NCI-H345 treated with DMSO at 0.1 percent for 48 hours (cell line): Measurements from ENCODE around the gene SYNGR1.

Source experiments
- DNase-seq: peaks from one replicate; lab custom pipeline; 2025; ENCODE audit not compliant: unreplicated experiment; lab: John Stamatoyannopoulos, UW

SYNGR1 gene

GRCh38 chr22:39349967-39350726 lies at the start of gene SYNGR1:
TSS of gene SYNGR1 (plus strand) at chr22:39349991. CDS start at chr22:39350011, 20 bp downstream.
- no peak for DNase-seq

- no peak for DNase-seq
Observed at GRCh38 chr22:39300186-39300830, 49.5 kb upstream of the SYNGR1 start.

GRCh38 chr22:39301108-39301507 lies 48.7 kb upstream of the SYNGR1 start:
- no peak for DNase-seq

GRCh38 chr22:39301926-39302325 lies 47.9 kb upstream of the SYNGR1 start:
- DNase-seq = no peak

- DNase-seq = no peak
Observed at GRCh38 chr22:39302431-39302960, 47.3 kb upstream of the SYNGR1 start.

- no peak for DNase-seq
Observed at GRCh38 chr22:39303358-39303757, 46.4 kb upstream of the SYNGR1 start.

GRCh38 chr22:39303892-39304671 lies 45.7 kb upstream of the SYNGR1 start:
- no peak for DNase-seq

GRCh38 chr22:39306456-39307361 lies 43.1 kb upstream of the SYNGR1 start:
- DNase-seq = no peak

GRCh38 chr22:39308614-39309363 lies 41.0 kb upstream of the SYNGR1 start:
- no peak for DNase-seq

GRCh38 chr22:39309364-39309861 lies 40.4 kb upstream of the SYNGR1 start:
- DNase-seq = no peak

GRCh38 chr22:39309881-39310714 lies 39.7 kb upstream of the SYNGR1 start:
- DNase-seq = no peak

GRCh38 chr22:39311592-39312400 lies 38.0 kb upstream of the SYNGR1 start:
- DNase-seq = no peak

- no peak for DNase-seq
Observed at GRCh38 chr22:39312410-39312809, 37.4 kb upstream of the SYNGR1 start.

GRCh38 chr22:39313258-39314001 lies 36.4 kb upstream of the SYNGR1 start:
- DNase-seq = no peak

GRCh38 chr22:39314251-39314971 lies 35.4 kb upstream of the SYNGR1 start:
- DNase-seq = no peak

GRCh38 chr22:39315389-39315788 lies 34.4 kb upstream of the SYNGR1 start:
- no peak for DNase-seq
